Stromal cell of bone marrow (primary cell): ENCODE results near the gene CYGB.

Experiments
- DNase-seq: peaks from one replicate; pipeline ENCODE4 v3.0.0-alpha.2; 2012; ENCODE audit warnings: low read depth

Gene CYGB

GRCh38 chr17:76501018-76501826 lies 36.3 kb downstream of the CYGB start, which contains the start of gene RHBDF2:
Gene RHBDF2 (minus strand): TSS chr17:76501423. CDS start chr17:76481524, 19,899 bp downstream.
- peak; percentile 37 for DNase-seq

DNA sequence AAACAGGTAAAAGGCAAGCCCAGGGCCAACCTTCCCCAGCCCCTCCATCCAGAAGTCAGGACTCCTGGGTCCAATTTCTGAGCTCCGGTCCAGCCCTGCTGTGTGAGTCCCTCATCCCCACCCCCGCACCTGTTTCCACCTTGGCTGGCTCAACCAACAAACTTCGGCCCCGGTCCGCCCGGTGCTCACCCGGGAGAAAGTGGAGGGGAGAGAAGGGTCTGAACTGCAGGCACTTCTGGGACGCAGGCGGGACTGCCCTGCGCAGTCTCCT lies 36.8 kb downstream of the CYGB start:
- no peak for DNase-seq

GRCh38 chr17:76500074-76500746 lies 37.3 kb downstream of the CYGB start:
- no peak for DNase-seq

GRCh38 chr17:76499267-76499667 lies 38.2 kb downstream of the CYGB start:
- no peak for DNase-seq

DNA sequence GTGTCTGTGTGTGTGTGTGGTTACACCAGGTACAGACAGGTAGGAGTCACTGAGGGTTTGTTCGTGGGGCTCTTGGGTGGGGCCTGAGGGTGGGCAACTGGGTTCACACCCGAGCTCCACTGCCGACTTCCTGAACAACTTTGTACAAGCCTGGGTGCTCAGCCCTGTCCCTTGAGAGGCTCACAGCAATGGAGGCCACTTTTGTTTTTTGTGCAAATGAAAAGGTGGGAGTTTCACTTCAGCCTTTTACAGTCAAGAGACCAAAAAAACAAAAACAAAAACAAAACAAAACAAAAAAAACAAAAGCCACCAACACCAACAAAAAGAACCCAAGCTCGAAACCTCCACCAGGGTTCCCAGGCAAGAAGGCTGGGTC lies 38.6 kb downstream of the CYGB start:
- no peak for DNase-seq

DNA sequence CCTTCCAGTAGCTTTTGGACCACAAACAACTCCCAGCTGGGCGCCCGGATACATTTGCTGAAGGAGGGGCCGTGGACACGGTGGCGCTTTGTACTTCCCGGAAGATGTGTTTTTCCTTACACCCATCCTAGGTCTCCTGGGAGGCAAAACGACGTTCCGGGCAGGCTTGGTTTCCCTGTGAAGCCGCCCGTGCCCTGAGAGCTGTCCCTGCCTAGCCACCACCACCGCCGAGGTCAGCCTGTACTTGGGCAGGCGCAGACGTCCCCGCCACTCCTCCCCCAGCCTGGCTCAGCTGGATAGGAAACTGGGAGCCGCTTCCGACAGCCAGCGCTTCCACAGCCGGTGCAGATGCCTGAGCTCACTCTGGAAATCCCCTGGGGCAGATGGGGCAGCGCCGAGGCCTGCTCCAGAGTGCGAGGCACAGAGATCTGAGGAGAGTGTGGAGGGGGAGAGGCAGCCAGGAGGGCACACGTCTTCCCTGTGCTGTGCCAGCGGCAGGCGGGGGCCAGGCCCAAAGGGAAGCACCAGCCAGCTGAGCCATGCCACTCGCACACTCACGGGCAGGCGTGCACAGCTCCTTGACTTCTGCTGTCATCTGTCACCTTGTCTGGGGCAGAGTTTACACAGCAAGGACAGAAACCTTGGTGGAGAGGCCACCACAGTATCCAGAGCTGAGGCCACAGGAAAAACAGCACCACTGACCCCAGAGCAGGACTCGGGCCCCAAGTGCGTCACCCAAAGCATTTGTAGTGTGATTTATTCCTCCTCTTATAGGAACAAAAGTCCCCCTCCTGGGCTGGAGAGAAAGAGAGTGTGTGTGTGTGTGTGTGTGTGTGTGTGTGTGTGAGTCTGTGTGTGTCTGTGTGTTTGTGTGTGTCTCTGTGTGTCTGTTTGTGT lies 39.3 kb downstream of the CYGB start:
- DNase-seq: peak; percentile 50

DNA sequence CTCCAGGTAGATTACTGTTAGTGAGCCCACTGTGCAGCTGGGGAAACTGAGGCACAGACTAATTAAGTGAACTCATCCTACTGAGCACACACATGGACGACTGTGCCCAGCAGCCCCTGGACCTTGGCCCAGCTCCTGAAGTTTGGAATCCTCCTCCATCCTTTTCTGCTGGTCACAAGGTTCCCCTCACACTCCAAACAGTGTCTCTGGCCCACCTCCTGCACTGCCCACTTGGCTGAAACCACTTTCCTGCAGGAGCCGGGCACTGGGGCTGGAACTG lies 39.9 kb downstream of the CYGB start:
- DNase-seq: no peak

DNA sequence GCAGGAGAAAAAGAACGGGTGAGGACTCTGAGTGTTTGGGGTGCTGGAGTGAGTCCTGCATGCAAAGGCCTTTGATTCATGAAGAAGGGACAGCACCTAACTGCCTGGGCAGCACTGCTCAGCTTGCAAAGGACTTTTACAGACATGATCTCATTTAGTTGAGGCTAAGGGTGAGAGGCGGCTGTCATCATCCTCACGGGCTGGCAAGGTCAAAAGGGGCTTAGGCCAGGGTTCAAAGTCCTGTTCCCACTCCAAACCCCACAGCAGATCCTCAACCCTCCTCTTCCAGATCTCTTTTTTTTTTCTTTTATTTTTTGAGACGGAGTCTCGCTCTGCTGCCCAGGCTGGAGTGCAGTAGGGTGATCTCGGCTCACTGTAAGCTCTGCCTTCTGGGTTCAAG lies 41.0 kb downstream of the CYGB start:
- no peak for DNase-seq

DNA sequence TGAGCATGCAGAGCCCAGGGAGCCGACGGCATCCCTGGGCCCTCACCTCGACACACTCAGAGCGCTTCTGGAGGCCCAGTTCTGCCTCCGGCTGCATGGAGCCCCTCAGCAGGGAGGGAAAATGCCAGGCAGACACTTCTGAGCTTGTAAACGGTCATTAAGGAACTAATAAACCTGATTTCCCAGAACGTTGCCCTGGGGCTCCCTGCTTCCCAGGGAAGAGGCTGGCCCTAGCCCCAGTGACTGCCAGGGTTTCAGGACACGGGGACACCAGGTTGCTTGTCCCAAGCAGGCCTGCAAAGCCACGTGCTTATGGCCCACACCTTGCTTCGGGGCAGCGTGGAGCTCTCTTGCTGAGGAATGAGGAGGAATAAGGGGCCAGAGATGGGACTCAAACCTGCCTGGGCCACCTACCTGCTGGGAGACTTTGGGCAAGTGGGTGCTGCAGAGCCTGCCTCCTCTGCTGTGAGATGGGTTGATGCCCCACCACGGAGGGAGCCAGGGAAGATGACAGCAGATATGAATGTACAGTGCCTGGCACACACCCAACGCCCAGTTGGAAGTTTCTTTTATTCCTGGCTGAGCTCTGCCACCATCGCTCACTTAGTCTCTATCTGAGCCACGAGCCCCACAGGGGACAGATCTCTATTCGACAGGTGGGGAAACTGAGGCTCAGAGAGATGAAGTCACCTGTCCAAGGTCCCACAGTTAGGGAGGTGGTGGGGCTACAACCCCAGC lies 41.7 kb downstream of the CYGB start:
- DNase-seq: no peak

- no peak for DNase-seq
Measured at GRCh38 chr17:76493505-76494167, 43.9 kb downstream of the CYGB start.

- DNase-seq: peak; percentile 64
Measured at GRCh38 chr17:76492989-76493501, 44.5 kb downstream of the CYGB start.

DNA sequence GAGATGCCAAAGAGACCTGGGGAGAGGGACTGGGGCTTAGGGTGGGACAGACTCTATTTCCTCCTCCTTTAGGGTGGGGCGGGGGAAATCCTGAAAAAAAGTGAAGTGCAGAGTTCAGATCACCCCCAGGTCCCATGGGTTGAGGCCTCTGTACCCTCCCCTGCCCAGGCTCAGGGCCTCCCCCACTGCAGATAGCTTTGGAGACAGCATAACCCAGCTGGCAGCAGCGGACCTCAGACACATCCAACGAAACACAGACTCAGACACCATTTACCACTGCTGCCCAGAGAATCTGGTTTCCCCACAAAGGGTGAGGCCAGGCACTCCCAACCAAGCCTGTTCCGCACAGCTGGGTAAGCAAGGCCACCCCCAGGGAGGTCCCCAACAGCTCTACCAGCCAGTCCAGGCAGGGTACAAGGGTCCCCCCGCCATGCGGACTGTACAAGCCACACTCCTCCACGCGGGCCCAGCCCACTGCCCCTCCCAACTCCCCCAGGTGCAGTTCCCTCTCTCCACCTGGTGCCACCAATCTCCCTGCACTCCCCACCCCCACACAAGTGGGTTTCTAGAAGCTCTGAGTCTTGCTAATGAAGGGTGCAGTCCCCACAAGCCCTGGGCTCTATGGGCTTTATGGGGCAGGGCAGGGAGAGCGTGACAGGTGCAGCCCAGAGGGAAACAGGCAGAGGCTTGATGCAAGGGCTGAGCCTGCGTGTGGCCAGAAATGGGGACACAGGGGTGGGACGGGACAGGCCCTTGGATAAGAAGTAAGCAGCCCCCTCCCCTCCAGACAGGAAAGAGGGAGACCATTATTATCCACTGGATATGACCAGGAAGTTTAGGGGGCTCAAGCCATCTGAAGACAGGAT lies 45.2 kb downstream of the CYGB start:
- no peak for DNase-seq

GRCh38 chr17:76491271-76492122 lies 46.0 kb downstream of the CYGB start:
- no peak for DNase-seq

DNA sequence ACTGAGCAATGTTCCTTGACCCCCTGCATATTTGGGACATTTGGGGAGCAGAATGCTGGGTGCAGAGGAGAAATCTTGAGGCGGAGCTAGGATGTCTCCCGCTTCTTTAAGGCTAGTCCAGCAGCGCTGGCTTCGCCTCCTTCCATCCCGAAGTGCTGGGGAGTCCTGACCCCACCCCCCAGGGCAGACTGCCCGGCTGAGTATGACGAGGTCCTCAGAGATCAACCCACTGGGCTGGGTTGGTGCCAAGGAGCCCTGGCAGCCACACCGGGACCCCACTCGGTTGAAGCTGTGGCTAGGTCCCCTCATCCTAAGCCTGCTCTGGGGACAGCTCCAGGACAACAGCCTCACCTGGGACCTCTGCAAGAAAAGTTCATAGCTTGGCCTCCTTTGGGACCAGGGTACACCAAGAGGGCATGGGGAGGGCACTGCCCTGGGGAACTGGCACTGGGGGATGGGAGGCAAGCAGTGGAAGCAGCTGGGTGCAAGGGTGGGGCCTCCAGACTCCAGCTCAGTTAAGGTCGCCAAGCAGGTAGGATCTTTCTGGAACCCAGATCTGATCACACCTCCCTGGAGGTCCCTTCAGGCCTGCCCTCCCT lies 47.3 kb downstream of the CYGB start:
- DNase-seq: no peak

- DNase-seq: no peak
Measured at GRCh38 chr17:76487451-76488192, 49.9 kb downstream of the CYGB start.

- DNase-seq: no peak
Measured at GRCh38 chr17:76485569-76485968, 51.9 kb downstream of the CYGB start.

- no peak for DNase-seq
Measured at GRCh38 chr17:76484228-76484725, 53.2 kb downstream of the CYGB start.

- DNase-seq: no peak
Measured at GRCh38 chr17:76481071-76481655, 56.3 kb downstream of the CYGB start.
